Epidermal melanocyte (primary cell): Measurements from ENCODE around the gene SCD.
"Not testable (repeated sequence)": the region's sequence is repeated elsewhere in the genome, so short reads cannot be mapped to it uniquely, and the experiment has no call there.

Experiments
- DNase-seq: peaks from one replicate; pipeline ENCODE4 v3.0.0; 2011; ENCODE audit warnings: low spot score; ENCODE audit not compliant: insufficient read length

SCD gene

GRCh38 chr10:100346765-100347567 lies at the start of gene SCD:
Gene SCD, plus strand, starts transcription at chr10:100347233. Its CDS starts 272 bp downstream, at chr10:100347505.
- DNase-seq = peak; percentile 90

- DNase-seq = no peak
Measured at GRCh38 chr10:100297242-100297641, 49.8 kb upstream of the SCD start.

- DNase-seq = not testable (repeated sequence)
Measured at GRCh38 chr10:100301123-100301522, 45.9 kb upstream of the SCD start.

GRCh38 chr10:100303724-100304319 lies 43.2 kb upstream of the SCD start:
- no peak for DNase-seq

GRCh38 chr10:100304414-100304813 lies 42.6 kb upstream of the SCD start:
- no peak for DNase-seq

- DNase-seq = no peak
Measured at GRCh38 chr10:100306861-100307260, 40.2 kb upstream of the SCD start.

GRCh38 chr10:100307684-100308083 lies 39.3 kb upstream of the SCD start:
- no peak for DNase-seq

GRCh38 chr10:100311298-100311697 lies 35.7 kb upstream of the SCD start:
- DNase-seq = no peak

- DNase-seq = no peak
Measured at GRCh38 chr10:100315615-100316014, 31.4 kb upstream of the SCD start.

GRCh38 chr10:100318207-100318606 lies 28.8 kb upstream of the SCD start:
- DNase-seq = no peak

- no peak for DNase-seq
Measured at GRCh38 chr10:100319707-100320402, 27.2 kb upstream of the SCD start.

GRCh38 chr10:100325158-100325557 lies 21.9 kb upstream of the SCD start:
- no peak for DNase-seq

GRCh38 chr10:100327007-100327717 lies 19.9 kb upstream of the SCD start:
- DNase-seq = no peak

GRCh38 chr10:100327718-100328009 lies 19.4 kb upstream of the SCD start:
- no peak for DNase-seq

- DNase-seq = no peak
Measured at GRCh38 chr10:100328198-100328597, 18.8 kb upstream of the SCD start.

GRCh38 chr10:100330079-100330478 lies 17.0 kb upstream of the SCD start, which contains the start of gene PKD2L1:
Gene PKD2L1, minus strand, starts transcription at chr10:100330228. Its CDS starts 125 bp downstream, at chr10:100330103.
- no peak for DNase-seq

- no peak for DNase-seq
Measured at GRCh38 chr10:100333106-100333505, 13.9 kb upstream of the SCD start.

- no peak for DNase-seq
Measured at GRCh38 chr10:100333661-100334440, 13.2 kb upstream of the SCD start.

GRCh38 chr10:100334762-100335161 lies 12.3 kb upstream of the SCD start:
- DNase-seq = no peak

GRCh38 chr10:100338434-100339036 lies 8.5 kb upstream of the SCD start:
- peak; percentile 66 for DNase-seq

- no peak for DNase-seq
Measured at GRCh38 chr10:100339236-100339635, 7.8 kb upstream of the SCD start.
